H9 (cell line): ENCODE data around the gene FMN1. TPM values are rescaled to one million over a fixed set of nuclear protein-coding genes. Genes with fewer than 3 reads are reported as not detected.

ENCODE experiments used
- DNase-seq: peaks from one replicate; pipeline ENCODE4 v3.0.0-alpha.2; 2017
- H2AFZ ChIP-seq: one replicate; pipeline ENCODE4 v1.6.1; 2013; ENCODE audit warnings: mild to moderate bottlenecking, low read length, control low read depth, moderate library complexity
- H2AK5ac ChIP-seq: 2 replicates; pipeline ENCODE4 v1.6.1; 2013; ENCODE audit warnings: low read length, control low read depth, mixed read lengths; ENCODE audit not compliant: insufficient read length
- H2BK120ac ChIP-seq: one replicate; pipeline ENCODE4 v1.6.1; 2013; ENCODE audit warnings: low read depth, mild to moderate bottlenecking, low read length, control low read depth, inconsistent platforms; ENCODE audit not compliant: poor library complexity, severe bottlenecking
- H2BK12ac ChIP-seq: 2 replicates; pipeline ENCODE4 v1.6.1; 2013; ENCODE audit warnings: low read length, control low read depth, mixed read lengths, low read depth; ENCODE audit not compliant: insufficient read length
- H2BK15ac ChIP-seq: 2 replicates; pipeline ENCODE4 v1.6.1; 2013; ENCODE audit warnings: low read depth, low read length, control low read depth
- H2BK20ac ChIP-seq: one replicate; pipeline ENCODE4 v1.6.1; 2013; ENCODE audit warnings: low read depth, mild to moderate bottlenecking, low read length, control low read depth, inconsistent platforms; ENCODE audit not compliant: poor library complexity, severe bottlenecking
- H2BK5ac ChIP-seq: 2 replicates; pipeline ENCODE4 v1.6.1; 2013; ENCODE audit warnings: low read length, control low read depth, mixed read lengths; ENCODE audit not compliant: insufficient read length
- H3K14ac ChIP-seq: 2 replicates; pipeline ENCODE4 v1.6.1; 2013; ENCODE audit warnings: low read length, control low read depth; ENCODE audit not compliant: insufficient read depth
- H3K18ac ChIP-seq: 2 replicates; pipeline ENCODE4 v1.6.1; 2013; ENCODE audit warnings: low read depth, mild to moderate bottlenecking, mixed read lengths, low read length, control low read depth; ENCODE audit not compliant: insufficient read length
- H3K23ac ChIP-seq: 2 replicates; pipeline ENCODE4 v1.6.1; 2013; ENCODE audit warnings: low read length, control low read depth, mixed read lengths, low read depth; ENCODE audit not compliant: insufficient read length
- H3K23me2 ChIP-seq: 2 replicates; pipeline ENCODE4 v1.6.1; 2013; ENCODE audit warnings: low read depth, mild to moderate bottlenecking, mixed read lengths, low read length, control low read depth; ENCODE audit not compliant: insufficient read length, poor library complexity, severe bottlenecking
- H3K27ac ChIP-seq: 2 replicates; pipeline ENCODE4 v1.5.1; 2013; ENCODE audit warnings: low read length, control low read depth, mixed read lengths, low read depth; ENCODE audit not compliant: insufficient read length
- H3K27me3 ChIP-seq: 2 replicates; pipeline ENCODE4 v1.6.1; 2013; ENCODE audit warnings: low read length, control low read depth, inconsistent platforms; ENCODE audit not compliant: insufficient read depth
- H3K4ac ChIP-seq: 2 replicates; pipeline ENCODE4 v1.6.1; 2013; ENCODE audit warnings: low read depth, mild to moderate bottlenecking, control low read depth, inconsistent platforms, low read length, moderate library complexity
- H3K4me1 ChIP-seq: 2 replicates; pipeline ENCODE4 v1.6.1; 2013; ENCODE audit warnings: low read length, control low read depth, inconsistent platforms; ENCODE audit not compliant: insufficient read depth
- H3K4me2 ChIP-seq: 2 replicates; pipeline ENCODE4 v1.6.1; 2013; ENCODE audit warnings: low read length, control low read depth, mixed read lengths; ENCODE audit not compliant: insufficient read length, insufficient read depth
- H3K56ac ChIP-seq: 2 replicates; pipeline ENCODE4 v1.6.1; 2013; ENCODE audit warnings: low read depth, mild to moderate bottlenecking, mixed read lengths, low read length, control low read depth; ENCODE audit not compliant: insufficient read length
- H3K79me1 ChIP-seq: 2 replicates; pipeline ENCODE4 v1.6.1; 2013; ENCODE audit warnings: low read depth, mild to moderate bottlenecking, moderate library complexity, low read length, control low read depth, inconsistent platforms; ENCODE audit not compliant: insufficient read depth, poor library complexity, severe bottlenecking
- H3K79me2 ChIP-seq: 2 replicates; pipeline ENCODE4 v1.6.1; 2013; ENCODE audit warnings: low read length, control low read depth, inconsistent platforms; ENCODE audit not compliant: insufficient read depth
- H3K9ac ChIP-seq: 2 replicates; pipeline ENCODE4 v1.6.1; 2013; ENCODE audit warnings: low read length, control low read depth, mixed read lengths; ENCODE audit not compliant: insufficient read length; ENCODE audit errors: extremely low read depth
- H3K9me3 ChIP-seq: one replicate; pipeline ENCODE4 v1.6.1; 2013; ENCODE audit warnings: low read depth, low read length, inconsistent platforms; ENCODE audit not compliant: control insufficient read depth
- H3T11ph ChIP-seq: one replicate; pipeline ENCODE4 v1.6.1; 2013; ENCODE audit warnings: mild to moderate bottlenecking, low read length, control low read depth, inconsistent platforms
- H4K20me1 ChIP-seq: one replicate; pipeline ENCODE4 v1.6.1; 2013; ENCODE audit not compliant: control insufficient read depth, insufficient read length, insufficient read depth
- H4K5ac ChIP-seq: 2 replicates; pipeline ENCODE4 v1.6.1; 2013; ENCODE audit warnings: low read depth, mild to moderate bottlenecking, mixed read lengths, low read length, control low read depth; ENCODE audit not compliant: insufficient read length
- H4K8ac ChIP-seq: replicated peaks from 2 replicates; pipeline ENCODE4 v1.6.1; 2013; ENCODE audit warnings: low read length, control low read depth, mixed read lengths, low read depth; ENCODE audit not compliant: insufficient read length
- H4K91ac ChIP-seq: 2 replicates; pipeline ENCODE4 v1.6.1; 2013; ENCODE audit warnings: low read depth, mild to moderate bottlenecking, moderate library complexity, mixed read lengths, low read length, control low read depth; ENCODE audit not compliant: insufficient read length
- H3K27ac Mint-ChIP-seq, 3 experiments: 2 replicates in 2 of 3; 3 replicates in 1 of 3; pipeline ENCODE4 v1.8.0; 2020 to 2021; ENCODE audit warnings: mixed read lengths in 3 of 3, mild to moderate bottlenecking in 1 of 3, moderate library complexity in 1 of 3
- H3K27me3 Mint-ChIP-seq: 2 replicates; pipeline ENCODE4 v1.8.0; 2021; ENCODE audit warnings: low read depth, mild to moderate bottlenecking, moderate library complexity, mixed read lengths
- H3K36me3 Mint-ChIP-seq, 3 experiments: 2 replicates in 2 of 3; 3 replicates in 1 of 3; pipeline ENCODE4 v1.8.0; 2020 to 2021; ENCODE audit warnings: low read depth in 3 of 3, mixed read lengths in 3 of 3; ENCODE audit not compliant: insufficient read depth in 1 of 3
- H3K4me1 Mint-ChIP-seq, 2 experiments: 2 replicates each; pipeline ENCODE4 v1.8.0; 2020; ENCODE audit warnings: mixed read lengths in 2 of 2
- H3K4me3 Mint-ChIP-seq, 2 experiments: 2 replicates in 1 of 2; 3 replicates in 1 of 2; pipeline ENCODE4 v1.8.0; 2020 to 2021; ENCODE audit warnings: mild to moderate bottlenecking in 2 of 2, mixed read lengths in 2 of 2, moderate library complexity in 1 of 2
- H3K9me3 Mint-ChIP-seq, 2 experiments: 2 replicates in 1 of 2; 3 replicates in 1 of 2; pipeline ENCODE4 v1.8.0; 2020; ENCODE audit warnings: mild to moderate bottlenecking in 2 of 2, mixed read lengths in 2 of 2, moderate library complexity in 1 of 2
- CTCF ChIP-seq: fragments of 200-600 bp; sonication (generic); conservative IDR thresholded peaks from 3 replicates; pipeline ENCODE4 v1.8.0; 2021; ENCODE audit warnings: antibody characterized with exemption, mild to moderate bottlenecking
- WGBS: extraction: QIAGEN DNeasy Blood & Tissue Kit; methylation state at CpG from one replicate; pipeline ENCODE4 v1.1.7; 2013; ENCODE audit warnings: missing lambda C conversion rate, low lambda C conversion rate, mixed read lengths; ENCODE audit not compliant: insufficient read length; ENCODE audit errors: extremely low coverage; 5-methylcytosine and 5-hydroxymethylcytosine counted together
- total RNA-seq: library from RNA; stranded (reverse); gene quantifications from 2 replicates; pipeline ENCODE4 v1.2.1, GENCODE V29; 2021

Gene FMN1
- total RNA-seq, 1 experiment from 2014 or later: 1.9 TPM

GRCh38 chr15:33099213-33099612 lies 95.3 kb downstream of the FMN1 start:
- Histone ChIP-seq H3K27me3 (no peaks in the 10 kb centered on the region), H3T11ph (no peak overlapping the region), H3K79me1 (no peaks in the 10 kb centered on the region), H2BK120ac (no peak overlapping the region), H4K91ac (no peak overlapping the region), H3K27ac (no peak overlapping the region), H3K56ac (no peak overlapping the region), H3K9ac (no peak overlapping the region), H2AK5ac (no peak overlapping the region), H3K4me1 (no peaks in the 10 kb centered on the region), H3K4me2 (no peak overlapping the region), H4K8ac (no peak overlapping the region), H2BK12ac (no peak overlapping the region), H3K4ac (no peak overlapping the region), H3K18ac (no peak overlapping the region), H2BK15ac (no peak overlapping the region), H3K79me2 (no peaks in the 10 kb centered on the region), H3K23me2 (no peaks in the 10 kb centered on the region), H3K14ac (no peak overlapping the region), H4K20me1 (no peaks in the 10 kb centered on the region), H2AFZ (no peak overlapping the region), H2BK5ac (no peak overlapping the region), H2BK20ac (no peak overlapping the region), H4K5ac (no peak overlapping the region), H3K23ac (no peak overlapping the region), H3K9me3 (no peaks in the 10 kb centered on the region)
- no peaks in the 10 kb centered on the region for H3K27me3 Mint-ChIP-seq
- H3K9me3 Mint-ChIP-seq: peaks cover 0 to 2% of the 10 kb centered on the region in 2 experiments; a peak in 1 of 5 replicates
- no CpG with 5 or more reads among the region's 3 CpGs for WGBS
- no peak for DNase-seq
- H3K36me3 Mint-ChIP-seq: no peaks in the 10 kb centered on the region
- TF ChIP-seq CTCF: no peak
- H3K27ac Mint-ChIP-seq: no peak overlapping the region
- H3K4me3 Mint-ChIP-seq: no peak overlapping the region
- no peaks in the 10 kb centered on the region for H3K4me1 Mint-ChIP-seq
